Caco-2 (cell line): ENCODE data around the gene ACTL8. TPM values are rescaled to one million over a fixed set of nuclear protein-coding genes. Genes with fewer than 3 reads are reported as not detected.

ENCODE experiments used
- BruUV-seq: library from RNA; stranded (reverse); fragments of 400-500 nt; replicated peaks from 2 replicates; lab custom pipeline; 2021; lab: Mats Ljungman, UMichigan
- CTCF ChIA-PET: fragments of 300-600 bp; sonication (Branson Sonifier 250); formaldehyde crosslinking; loops from one replicate; lab custom pipeline; 2022; ENCODE audit warnings: antibody characterized with exemption; lab: Charles Lee
- POLR2A ChIA-PET: fragments of 300-600 bp; sonication (Branson Sonifier 250); formaldehyde crosslinking; loops from one replicate; lab custom pipeline; 2022; ENCODE audit warnings: antibody characterized with exemption; lab: Charles Lee
- DNase-seq, 2 experiments: peaks; one replicate each; pipeline versions ENCODE4 v3.0.0 to v3.0.0-alpha.2; 2020 to 2022
- H3K27me3 ChIP-seq: replicated peaks from 2 replicates; pipeline ENCODE4 v1.6.0; 2011; ENCODE audit warnings: low read length; ENCODE audit not compliant: control insufficient read depth, insufficient read depth
- H3K36me3 ChIP-seq: 2 replicates; pipeline ENCODE4 v1.5.1; 2011; ENCODE audit warnings: low read length; ENCODE audit not compliant: control insufficient read depth, insufficient read depth
- H3K4me1 ChIP-seq: fragments of 250-450 bp; sonication (Bioruptor Pico); 2 replicates; pipeline ENCODE4 v1.5.1; 2020; ENCODE audit warnings: mild to moderate bottlenecking
- H3K4me3 ChIP-seq: 2 replicates; pipeline ENCODE4 v1.5.1; 2011; ENCODE audit warnings: low read depth, mild to moderate bottlenecking, control low read depth, low read length
- H3K9me3 ChIP-seq: fragments of 250-450 bp; sonication (Bioruptor Pico); 2 replicates; pipeline ENCODE4 v1.5.1; 2020; ENCODE audit warnings: mild to moderate bottlenecking, moderate library complexity
- H3K27ac Mint-ChIP-seq: one replicate; pipeline ENCODE4 v1.8.0; 2022; ENCODE audit warnings: mixed read lengths; ENCODE audit not compliant: unreplicated experiment
- H3K27me3 Mint-ChIP-seq: one replicate; pipeline ENCODE4 v1.8.0; 2022; ENCODE audit warnings: mixed read lengths; ENCODE audit not compliant: insufficient read depth, unreplicated experiment
- H3K36me3 Mint-ChIP-seq: one replicate; pipeline ENCODE4 v1.8.0; 2022; ENCODE audit warnings: mild to moderate bottlenecking, mixed read lengths; ENCODE audit not compliant: insufficient read depth, unreplicated experiment
- H3K4me1 Mint-ChIP-seq: one replicate; pipeline ENCODE4 v1.8.0; 2022; ENCODE audit warnings: low read depth, mixed read lengths; ENCODE audit not compliant: unreplicated experiment
- H3K4me3 Mint-ChIP-seq: one replicate; pipeline ENCODE4 v1.8.0; 2022; ENCODE audit warnings: mild to moderate bottlenecking, moderate library complexity, mixed read lengths; ENCODE audit not compliant: unreplicated experiment
- H3K9me3 Mint-ChIP-seq: one replicate; pipeline ENCODE4 v1.8.0; 2022; ENCODE audit warnings: mixed read lengths; ENCODE audit not compliant: unreplicated experiment
- CTCF ChIP-seq, 2 experiments: fragments of 200-600 bp in 1 of 2; IDR thresholded peaks; 1 replicate in 1 of 2; 2 replicates in 1 of 2; pipeline versions ENCODE4 v1.5.1 to v1.8.0; 2011 to 2022; ENCODE audit warnings: antibody characterized with exemption in 1 of 2, control low read depth in 1 of 2, inconsistent platforms in 1 of 2, low read depth in 1 of 2, low read length in 1 of 2, mild to moderate bottlenecking in 1 of 2, moderate library complexity in 1 of 2; ENCODE audit not compliant: insufficient read depth in 1 of 2, severe bottlenecking in 1 of 2, unreplicated experiment in 1 of 2
- intact Hi-C: fragments of 100-400 bp; cut with micrococcal nuclease; formaldehyde crosslinking; loops from one replicate; pipeline ENCODE4 v1.10.0; 2022; ENCODE audit not compliant: unreplicated experiment
- total RNA-seq: library from RNA; stranded (reverse); gene quantifications from 2 replicates; pipeline ENCODE4 v1.2.3, GENCODE V29; 2022

ACTL8 gene
- total RNA-seq, 1 experiment from 2014 or later = 79.3 TPM

GRCh38 chr1:17865912-17866739 is 111.0 kb downstream of the ACTL8 start:
- H3K27me3 ChIP-seq = no peaks in the 10 kb centered on the region
- no TSS peak for BruUV-seq
- no peaks in the 10 kb centered on the region for H3K4me1 ChIP-seq
- intact Hi-C loops = no loop called here
- peaks cover 2% of the 10 kb centered on the region for H3K27me3 Mint-ChIP-seq
- no peak overlapping the region for H3K4me3 ChIP-seq
- H3K9me3 ChIP-seq = no peaks in the 10 kb centered on the region
- H3K36me3 Mint-ChIP-seq = no peaks in the 10 kb centered on the region
- ChIA-PET CTCF (no interaction called here), POLR2A (no interaction called here)
- no peak overlapping the region for H3K27ac Mint-ChIP-seq
- no peak overlapping the region for H3K4me3 Mint-ChIP-seq
- H3K9me3 Mint-ChIP-seq = no peaks in the 10 kb centered on the region
- H3K36me3 ChIP-seq = no peaks in the 10 kb centered on the region
- DNase-seq = no peak
- H3K4me1 Mint-ChIP-seq = no peaks in the 10 kb centered on the region
- no peak for TF ChIP-seq CTCF (IDR thresholded peaks at IDR 0.05; ENCODE audit: insufficient read depth in 1 of 2, low read depth in 1 of 2, low read length in 1 of 2, severe bottlenecking in 1 of 2, unreplicated experiment in 1 of 2)

- Mint-ChIP-seq H3K9me3 (no peaks in the 10 kb centered on the region), H3K4me1 (no peaks in the 10 kb centered on the region), H3K4me3 (no peak overlapping the region), H3K27me3 (peaks cover 2% of the 10 kb centered on the region), H3K36me3 (no peaks in the 10 kb centered on the region), H3K27ac (no peak overlapping the region)
- no peaks in the 10 kb centered on the region for H3K27me3 ChIP-seq
- no peak overlapping the region for H3K4me3 ChIP-seq
- DNase-seq = no peak
- intact Hi-C loops = no loop called here
- no peaks in the 10 kb centered on the region for H3K9me3 ChIP-seq
- no TSS peak for BruUV-seq
- CTCF ChIA-PET = interaction anchor here (0.6 kb wide), 1 partner anchor 690 kb away, joined by 3 read pairs; no protein-coding TSS in a partner anchor
- no peaks in the 10 kb centered on the region for H3K4me1 ChIP-seq
- POLR2A ChIA-PET = no interaction called here
- no peaks in the 10 kb centered on the region for H3K36me3 ChIP-seq
- no peak for TF ChIP-seq CTCF (IDR thresholded peaks at IDR 0.05; ENCODE audit: insufficient read depth in 1 of 2, low read depth in 1 of 2, low read length in 1 of 2, severe bottlenecking in 1 of 2, unreplicated experiment in 1 of 2)
These were observed 111.6 kb downstream of the ACTL8 start for GRCh38 chr1:17866740-17867029.

- Histone ChIP-seq H3K4me1 (no peaks in the 10 kb centered on the region), H3K27me3 (no peaks in the 10 kb centered on the region), H3K4me3 (no peak overlapping the region), H3K9me3 (no peaks in the 10 kb centered on the region), H3K36me3 (no peaks in the 10 kb centered on the region)
- DNase-seq = no peak
- intact Hi-C loops = no loop called here
- no TSS peak for BruUV-seq
- POLR2A ChIA-PET = no interaction called here
- TF ChIP-seq CTCF (IDR thresholded peaks at IDR 0.05; ENCODE audit: insufficient read depth in 1 of 2, low read depth in 1 of 2, low read length in 1 of 2, severe bottlenecking in 1 of 2, unreplicated experiment in 1 of 2) = no peak
- Mint-ChIP-seq H3K4me1 (no peaks in the 10 kb centered on the region), H3K4me3 (no peak overlapping the region), H3K27ac (no peak overlapping the region), H3K27me3 (peaks cover 2% of the 10 kb centered on the region), H3K36me3 (no peaks in the 10 kb centered on the region), H3K9me3 (no peaks in the 10 kb centered on the region)
- CTCF ChIA-PET = interaction anchor here (0.6 kb wide), 1 partner anchor 689 kb away, joined by 3 read pairs; no protein-coding TSS in a partner anchor
These were observed 112.3 kb downstream of the ACTL8 start for GRCh38 chr1:17867470-17867869.
